ENCODE data around the gene TPST2. TPM values are rescaled to one million over a fixed set of nuclear protein-coding genes. Genes with fewer than 3 reads are reported as not detected.

The TPST2 gene
- total RNA-seq, 1 donor from 2014 or later, result 28.5 TPM

GRCh38 chr22:26546282-26546681 is 43.6 kb downstream of the TPST2 start:
- intact Hi-C loops (cut with micrococcal nuclease), result no loop called here
- H3K27me3 ChIP-seq (ENCODE audit: low read depth), result no peaks in the 10 kb centered on the region
- peak; percentile 71 for DNase-seq
- no peaks in the 10 kb centered on the region for H3K9me3 ChIP-seq (replicated peaks)
- TF ChIP-seq, protein P1, sequence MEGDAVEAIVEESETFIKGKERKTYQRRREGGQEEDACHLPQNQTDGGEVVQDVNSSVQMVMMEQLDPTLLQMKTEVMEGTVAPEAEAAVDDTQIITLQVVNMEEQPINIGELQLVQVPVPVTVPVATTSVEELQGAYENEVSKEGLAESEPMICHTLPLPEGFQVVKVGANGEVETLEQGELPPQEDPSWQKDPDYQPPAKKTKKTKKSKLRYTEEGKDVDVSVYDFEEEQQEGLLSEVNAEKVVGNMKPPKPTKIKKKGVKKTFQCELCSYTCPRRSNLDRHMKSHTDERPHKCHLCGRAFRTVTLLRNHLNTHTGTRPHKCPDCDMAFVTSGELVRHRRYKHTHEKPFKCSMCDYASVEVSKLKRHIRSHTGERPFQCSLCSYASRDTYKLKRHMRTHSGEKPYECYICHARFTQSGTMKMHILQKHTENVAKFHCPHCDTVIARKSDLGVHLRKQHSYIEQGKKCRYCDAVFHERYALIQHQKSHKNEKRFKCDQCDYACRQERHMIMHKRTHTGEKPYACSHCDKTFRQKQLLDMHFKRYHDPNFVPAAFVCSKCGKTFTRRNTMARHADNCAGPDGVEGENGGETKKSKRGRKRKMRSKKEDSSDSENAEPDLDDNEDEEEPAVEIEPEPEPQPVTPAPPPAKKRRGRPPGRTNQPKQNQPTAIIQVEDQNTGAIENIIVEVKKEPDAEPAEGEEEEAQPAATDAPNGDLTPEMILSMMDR (IDR thresholded peaks at IDR 0.05; ENCODE audit: borderline replicate concordance), result no peak
- peaks cover 84% of the 10 kb centered on the region for H3K4me1 ChIP-seq
- peaks cover 5% of the 10 kb centered on the region for H3K36me3 ChIP-seq
- no peak overlapping the region for H3K4me3 ChIP-seq
- peak overlapping the region; percentile 89 for H3K27ac ChIP-seq (replicated peaks)

- intact Hi-C loops (cut with micrococcal nuclease), result no loop called here
- peaks cover 79% of the 10 kb centered on the region for H3K4me1 ChIP-seq
- TF ChIP-seq, protein P1 (IDR thresholded peaks at IDR 0.05; ENCODE audit: borderline replicate concordance), result no peak
- H3K4me3 ChIP-seq, result no peak overlapping the region
- DNase-seq, result no peak
- no peaks in the 10 kb centered on the region for H3K9me3 ChIP-seq (replicated peaks)
- no peaks in the 10 kb centered on the region for H3K27me3 ChIP-seq (ENCODE audit: low read depth)
- H3K36me3 ChIP-seq, result peaks cover 10% of the 10 kb centered on the region
- H3K27ac ChIP-seq (replicated peaks), result peak overlapping the region; percentile 89
These were observed 44.1 kb downstream of the TPST2 start for GRCh38 chr22:26545827-26546226.

- intact Hi-C loops (cut with micrococcal nuclease), result no loop called here
- Histone ChIP-seq H3K4me1 (peaks cover 75% of the 10 kb centered on the region), H3K9me3 (replicated peaks) (no peaks in the 10 kb centered on the region), H3K4me3 (no peak overlapping the region), H3K27ac (replicated peaks) (peak overlapping the region; percentile 89), H3K27me3 (ENCODE audit: low read depth) (no peaks in the 10 kb centered on the region), H3K36me3 (peaks cover 14% of the 10 kb centered on the region)
- DNase-seq, result no peak
- TF ChIP-seq, protein P1 (IDR thresholded peaks at IDR 0.05; ENCODE audit: borderline replicate concordance), result no peak
These were observed 44.5 kb downstream of the TPST2 start for GRCh38 chr22:26545385-26545784.

GRCh38 chr22:26544489-26544888 is 45.4 kb downstream of the TPST2 start:
- DNase-seq, result no peak
- H3K4me3 ChIP-seq, result no peak overlapping the region
- peaks cover 23% of the 10 kb centered on the region for H3K36me3 ChIP-seq
- TF ChIP-seq, protein P1 (IDR thresholded peaks at IDR 0.05; ENCODE audit: borderline replicate concordance), result no peak
- intact Hi-C loops (cut with micrococcal nuclease), result no loop called here
- peak overlapping the region; percentile 89 for H3K27ac ChIP-seq (replicated peaks)
- peaks cover 66% of the 10 kb centered on the region for H3K4me1 ChIP-seq
- no peaks in the 10 kb centered on the region for H3K27me3 ChIP-seq (ENCODE audit: low read depth)
- no peaks in the 10 kb centered on the region for H3K9me3 ChIP-seq (replicated peaks)

- H3K27ac ChIP-seq (replicated peaks), result peak overlapping the region; percentile 51
- no peaks in the 10 kb centered on the region for H3K27me3 ChIP-seq (ENCODE audit: low read depth)
- H3K36me3 ChIP-seq, result peaks cover 40% of the 10 kb centered on the region
- TF ChIP-seq, protein P1 (IDR thresholded peaks at IDR 0.05; ENCODE audit: borderline replicate concordance), result no peak
- H3K4me1 ChIP-seq, result peaks cover 52% of the 10 kb centered on the region
- intact Hi-C loops (cut with micrococcal nuclease), result no loop called here
- no peak for DNase-seq
- no peaks in the 10 kb centered on the region for H3K9me3 ChIP-seq (replicated peaks)
- H3K4me3 ChIP-seq, result no peak overlapping the region
These were observed 47.1 kb downstream of the TPST2 start for GRCh38 chr22:26542831-26543230.

Data from left ventricle myocardium inferior (tissue), 1 donor.